IMR-90 (cell line): ENCODE data around the gene FHL2.

Experiments
- BHLHE40 ChIP-seq: fragments of 150-350 bp; IDR thresholded peaks from 2 replicates; pipeline ENCODE4 v1.6.1; 2016; ENCODE audit warnings: mild to moderate bottlenecking, low read depth, low read length
- CTCF ChIP-seq: conservative IDR thresholded peaks from 2 replicates; pipeline ENCODE4 v1.5.1; 2012; ENCODE audit warnings: mild to moderate bottlenecking, low read depth, low read length, improper control_type of control experiment
- FOS ChIP-seq: fragments of 150-350 bp; IDR thresholded peaks from 2 replicates; pipeline ENCODE4 v1.6.1; 2016; ENCODE audit warnings: low read depth, low read length
- POLR2A ChIP-seq: IDR thresholded peaks from 2 replicates; pipeline ENCODE4 v1.6.1; 2012; ENCODE audit warnings: mild to moderate bottlenecking, low read depth, low read length
- RAD21 ChIP-seq: IDR thresholded peaks from 2 replicates; pipeline ENCODE4 v1.6.1; 2012; ENCODE audit warnings: low read length, improper control_type of control experiment
- RFX5 ChIP-seq: IDR thresholded peaks from 2 replicates; pipeline ENCODE4 v1.8.0; 2012; ENCODE audit warnings: low read depth, mild to moderate bottlenecking, low read length, moderate library complexity
- SMC3 ChIP-seq: fragments of 150-350 bp; IDR thresholded peaks from 2 replicates; pipeline ENCODE4 v1.6.1; 2016; ENCODE audit warnings: low read depth, mild to moderate bottlenecking, antibody characterized with exemption, low read length, moderate library complexity
- USF2 ChIP-seq: fragments of 150-350 bp; IDR thresholded peaks from 2 replicates; pipeline ENCODE4 v1.6.1; 2017; ENCODE audit warnings: mild to moderate bottlenecking, antibody characterized with exemption, low read length, low read depth

GRCh38 chr2:105387225-105387624 is 11.6 kb downstream of the FHL2 start:
- TF ChIP-seq CTCF (no peak), POLR2A (no peak), USF2 (no peak), SMC3 (no peak), RAD21 (no peak), RFX5 (no peak), FOS (no peak), BHLHE40 (no peak)
